ELF-1 (cell line): ENCODE measurements around the gene SSRP1.
"Not testable (repeated sequence)": the region's sequence is repeated elsewhere in the genome, so short reads cannot be mapped to it uniquely, and the experiment has no call there.

Source experiments
- DNase-seq: peaks from one replicate; pipeline ENCODE4 v3.0.0-alpha.2; 2016; ENCODE audit warnings: low read depth, low spot score

The SSRP1 gene

GRCh38 chr11:57336856-57337255 is 1.2 kb upstream of the SSRP1 start:
- not testable (repeated sequence) for DNase-seq

DNA sequence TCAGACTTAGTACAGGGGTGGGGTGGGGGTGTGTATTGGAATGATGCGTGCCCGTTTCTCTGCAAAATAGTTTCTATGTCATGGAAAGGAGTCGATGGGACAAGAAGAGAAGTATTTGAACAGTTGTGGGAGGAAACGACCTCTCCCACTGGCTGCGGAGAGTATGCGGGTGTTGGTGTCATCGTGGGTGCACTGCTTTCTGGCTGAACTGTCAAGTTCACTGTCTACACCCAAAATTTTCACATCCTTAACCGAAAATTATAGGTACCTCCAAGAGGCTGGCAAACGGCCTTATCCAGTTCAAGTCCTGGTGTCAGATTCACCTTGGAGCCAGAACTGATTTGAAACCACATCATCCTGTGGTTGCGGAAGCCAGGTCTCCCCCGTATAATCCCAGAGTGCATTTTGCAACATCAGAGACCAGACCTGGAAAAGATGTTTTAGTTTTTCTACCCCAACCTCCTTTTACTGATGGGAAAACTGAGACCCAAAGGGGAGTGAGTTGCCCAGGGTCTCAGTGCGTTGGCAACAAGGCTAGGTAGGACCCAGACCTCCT is 497 bp upstream of the SSRP1 start:
- DNase-seq = no peak

DNA sequence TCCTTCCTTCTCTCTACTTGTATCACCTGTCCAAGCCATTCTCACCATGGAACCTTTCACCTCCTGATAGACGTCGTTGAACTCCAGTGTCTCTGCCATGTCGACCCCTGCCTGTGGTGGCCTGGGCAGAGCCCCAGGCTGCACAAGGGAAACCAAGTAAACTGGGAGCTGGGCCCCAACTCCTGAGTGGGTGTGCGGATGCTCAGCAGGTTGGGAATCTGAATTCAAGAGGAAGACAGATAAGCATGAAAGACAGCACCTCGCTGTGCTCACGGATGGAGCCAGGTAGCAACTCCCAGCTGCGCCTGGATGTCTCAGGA is 709 bp downstream of the SSRP1 start:
- DNase-seq = no peak

DNA sequence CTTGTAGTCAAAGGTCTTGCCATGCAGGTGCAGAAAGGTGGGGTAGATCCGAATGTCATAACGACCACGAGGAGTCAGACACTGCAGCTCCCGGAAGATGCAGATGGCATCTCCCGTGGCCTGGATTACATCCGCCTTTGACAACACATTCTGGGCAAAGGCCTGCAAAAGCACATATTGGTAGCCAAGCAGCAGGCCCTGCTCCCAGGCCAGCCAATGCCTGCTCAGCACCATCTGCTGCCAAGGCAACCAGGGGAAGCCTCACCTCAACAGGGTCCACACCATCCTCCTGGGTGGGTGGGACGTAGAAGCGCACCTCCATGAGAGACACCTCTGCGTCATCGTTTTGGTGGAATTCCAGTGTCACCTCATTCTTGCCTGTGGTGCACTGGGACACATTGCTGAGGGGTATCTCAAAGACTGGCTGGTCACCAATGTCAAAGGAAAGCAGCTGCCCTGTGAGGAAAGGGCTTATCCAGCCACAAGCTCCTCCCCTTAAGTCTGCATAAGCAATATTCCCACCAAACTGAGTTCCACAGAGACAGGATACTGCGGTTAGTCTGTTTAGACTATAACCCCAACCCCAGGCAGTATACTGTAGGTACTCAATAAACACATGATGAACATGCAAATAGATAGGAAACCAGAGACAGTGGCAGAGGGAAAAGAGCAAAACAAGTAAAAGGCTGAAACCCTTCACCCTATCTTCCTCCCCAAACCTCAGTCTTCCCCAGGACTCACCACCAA is 2.8 kb downstream of the SSRP1 start:
- no peak for DNase-seq

DNA sequence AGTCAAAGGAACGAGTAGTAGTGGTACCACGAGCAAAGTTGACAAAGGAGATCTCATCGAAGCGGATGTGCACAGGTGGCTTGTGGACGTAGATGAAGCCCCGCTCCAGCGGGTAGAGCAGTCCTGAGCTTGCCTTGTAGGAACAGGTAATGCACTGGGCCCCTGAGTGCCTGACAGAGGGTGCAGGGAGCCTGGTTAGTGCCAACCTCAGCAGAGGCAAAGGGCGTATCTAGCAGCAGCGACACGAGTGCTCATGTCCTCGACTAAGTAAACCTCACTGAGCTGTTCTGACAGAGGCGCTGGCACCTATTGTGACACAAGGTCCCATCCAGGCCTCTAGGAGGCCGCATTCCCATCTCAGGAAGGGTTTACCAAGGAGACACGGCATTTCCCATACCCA is 4.0 kb downstream of the SSRP1 start:
- DNase-seq = no peak

GRCh38 chr11:57330029-57330428 is 5.7 kb downstream of the SSRP1 start:
- no peak for DNase-seq

DNA sequence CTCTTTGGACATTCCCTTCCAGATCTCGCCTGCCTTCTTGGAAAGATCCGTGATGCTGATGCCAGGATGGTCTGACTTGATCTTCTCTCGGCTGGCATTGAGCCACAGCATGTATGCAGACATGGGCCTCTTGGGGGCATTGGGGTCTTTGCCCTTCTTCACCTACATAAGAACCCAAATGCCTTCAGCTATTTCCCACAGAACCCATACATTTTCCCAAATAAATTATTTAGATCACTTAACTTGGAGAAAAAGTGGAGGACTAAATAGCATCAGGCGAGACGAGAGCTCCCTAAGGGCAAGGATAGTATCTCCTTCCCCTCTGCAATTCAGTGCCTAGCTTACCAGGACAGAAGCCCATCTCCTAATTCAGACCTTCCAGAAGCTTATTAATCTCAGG is 8.0 kb downstream of the SSRP1 start:
- no peak for DNase-seq

GRCh38 chr11:57325735-57326048 is 10.0 kb downstream of the SSRP1 start:
- DNase-seq = no peak

GRCh38 chr11:57324886-57325734 is 10.6 kb downstream of the SSRP1 start, which contains the start of gene TNKS1BP1:
Gene TNKS1BP1 (minus strand): TSS chr11:57324952. CDS start chr11:57321885, 3,067 bp downstream.
- peak; percentile 99 for DNase-seq

GRCh38 chr11:57324154-57324885 is 11.4 kb downstream of the SSRP1 start:
- peak; percentile 86 for DNase-seq

DNA sequence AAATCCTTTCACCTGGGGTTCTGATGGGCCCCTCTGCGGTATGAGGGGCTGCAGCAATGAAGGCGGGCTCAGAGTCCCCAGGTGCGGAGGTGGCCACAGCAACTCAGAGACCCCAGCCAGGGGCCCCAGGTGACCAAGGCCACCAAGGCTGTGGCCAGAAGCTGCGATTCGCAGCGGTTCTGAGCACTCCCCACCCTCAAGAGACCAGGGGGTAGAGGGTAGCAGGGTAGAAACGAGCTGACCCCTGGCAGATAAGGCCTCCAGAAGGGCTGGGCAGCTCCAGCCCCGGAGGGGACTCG is 11.9 kb downstream of the SSRP1 start:
- DNase-seq = no peak

GRCh38 chr11:57323167-57323854 is 12.4 kb downstream of the SSRP1 start:
- peak; percentile 72 for DNase-seq

- peak; percentile 84 for DNase-seq
Observed at GRCh38 chr11:57322256-57323166, 13.2 kb downstream of the SSRP1 start.

- DNase-seq = no peak
Observed at GRCh38 chr11:57321388-57322255, 14.1 kb downstream of the SSRP1 start.

- no peak for DNase-seq
Observed at GRCh38 chr11:57320719-57321387, 14.8 kb downstream of the SSRP1 start.

DNA sequence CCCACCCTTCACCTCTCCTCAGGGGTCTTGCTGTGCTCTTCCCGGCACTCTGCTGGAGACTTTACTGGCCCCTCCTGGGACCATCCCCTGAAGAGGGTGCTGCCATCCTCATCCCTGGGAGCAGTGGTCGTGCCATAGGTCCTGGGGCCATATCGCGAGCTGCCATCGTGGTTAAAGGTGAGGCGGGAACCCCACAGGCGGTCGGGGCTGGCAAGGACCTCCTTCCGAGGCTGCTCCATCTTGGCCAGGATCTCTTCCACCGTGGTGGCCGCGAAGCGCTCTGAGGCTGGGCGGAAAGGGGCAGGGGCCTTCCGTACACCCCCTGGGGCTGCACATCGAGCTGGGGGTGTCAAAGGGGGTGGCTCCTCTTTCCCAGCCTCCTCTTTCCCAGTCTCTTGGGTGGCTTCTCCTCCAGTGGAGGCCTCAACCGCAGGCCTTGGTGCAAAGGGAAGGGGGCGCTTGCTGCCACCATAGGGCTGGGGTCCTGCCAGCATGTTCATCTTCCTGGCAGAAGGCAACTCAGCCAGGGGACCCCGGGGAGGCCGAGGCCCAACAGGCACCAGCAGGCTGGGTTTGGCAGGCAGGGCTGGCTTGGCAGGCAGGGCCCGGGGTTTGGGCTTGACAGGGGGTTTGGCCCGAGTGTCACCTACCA is 15.5 kb downstream of the SSRP1 start:
- DNase-seq = no peak

GRCh38 chr11:57318178-57318577 is 17.5 kb downstream of the SSRP1 start:
- DNase-seq = no peak

- DNase-seq = no peak
Observed at GRCh38 chr11:57316017-57316416, 19.7 kb downstream of the SSRP1 start.

DNA sequence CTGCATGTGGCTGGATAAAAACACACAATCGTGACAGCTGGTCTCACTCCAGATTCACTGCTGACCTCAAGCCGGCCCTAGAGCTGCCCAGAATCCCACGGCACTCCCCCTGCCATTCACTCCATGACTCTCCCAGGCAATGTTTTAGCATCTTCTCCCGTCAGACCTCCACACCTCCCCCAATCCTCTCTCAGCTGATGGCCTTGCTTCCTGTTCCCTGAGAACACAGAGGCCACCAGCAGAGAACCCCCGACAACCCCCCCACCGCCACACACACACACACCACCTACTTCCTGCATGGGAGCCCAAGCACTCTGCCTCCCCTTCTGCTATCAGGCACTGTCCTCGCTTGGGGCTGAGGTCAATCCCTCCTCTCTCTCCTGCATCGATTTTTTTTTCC is 20.2 kb downstream of the SSRP1 start:
- DNase-seq = no peak
